ENCODE results near the gene DOK6. TPM values are rescaled to one million over a fixed set of nuclear protein-coding genes. Genes with fewer than 3 reads are reported as not detected.

The DOK6 gene
- total and polyA plus RNA-seq, 10 donors = 0.09 to 2.0 (median 0.40) TPM

- Histone ChIP-seq H3K9me3 (no peaks in the 10 kb centered on the region), H3K36me3 (no peaks in the 10 kb centered on the region), H3K4me1 (no peaks in the 10 kb centered on the region), H3K27me3 (replicated peaks in 1 of 7) (peaks cover 0 to 6% (median 0%) of the 10 kb centered on the region in 7 donors), H3K4me3 (no peak overlapping the region), H3K27ac (no peak overlapping the region)
- WGBS, 5 donors = 54 to 65% (median 62%) methylated on average over 2 of the region's 2 CpGs
- TF ChIP-seq POLR2AphosphoS5 (IDR thresholded peaks at IDR 0.05) (no peak), CTCF (IDR thresholded peaks at IDR 0.05 in 8 of 11, conservative IDR thresholded peaks at IDR 0.05 in 3 of 11) (no peak), POLR2A (IDR thresholded peaks at IDR 0.05) (no peak)
- DNase-seq = no peak
- intact Hi-C loops (cut with DNase I; ENCODE audit: low total_unique reads) = no loop called here
These were observed 249.0 kb downstream of the DOK6 start for GRCh38 chr18:69649684-69650083.

- intact Hi-C loops (cut with DNase I; ENCODE audit: low total_unique reads) = no loop called here
- peaks cover 0 to 6% (median 0%) of the 10 kb centered on the region in 7 donors for H3K27me3 ChIP-seq (replicated peaks in 1 of 7)
- H3K27ac ChIP-seq = no peak overlapping the region
- no peak overlapping the region for H3K4me3 ChIP-seq
- TF ChIP-seq CTCF (IDR thresholded peaks at IDR 0.05 in 8 of 11, conservative IDR thresholded peaks at IDR 0.05 in 3 of 11) (no peak), POLR2A (IDR thresholded peaks at IDR 0.05) (no peak), POLR2AphosphoS5 (IDR thresholded peaks at IDR 0.05) (no peak)
- H3K4me1 ChIP-seq = no peaks in the 10 kb centered on the region
- 83 to 97% (median 93%) methylated on average over 5 of the region's 5 CpGs for WGBS, 5 donors
- no peaks in the 10 kb centered on the region for H3K36me3 ChIP-seq
- H3K9me3 ChIP-seq = no peaks in the 10 kb centered on the region
- no peak for DNase-seq
These were observed 250.6 kb downstream of the DOK6 start for GRCh38 chr18:69651243-69651642.

- no peak overlapping the region for H3K4me3 ChIP-seq
- intact Hi-C loops (cut with DNase I; ENCODE audit: low total_unique reads) = no loop called here
- no peaks in the 10 kb centered on the region for H3K9me3 ChIP-seq
- DNase-seq = no peak
- TF ChIP-seq POLR2A (IDR thresholded peaks at IDR 0.05) (no peak), POLR2AphosphoS5 (IDR thresholded peaks at IDR 0.05) (no peak), CTCF (IDR thresholded peaks at IDR 0.05 in 8 of 11, conservative IDR thresholded peaks at IDR 0.05 in 3 of 11) (no peak)
- no peak overlapping the region for H3K27ac ChIP-seq
- peaks cover 0 to 6% (median 0%) of the 10 kb centered on the region in 7 donors for H3K27me3 ChIP-seq (replicated peaks in 1 of 7)
- no peaks in the 10 kb centered on the region for H3K36me3 ChIP-seq
- H3K4me1 ChIP-seq = no peaks in the 10 kb centered on the region
These were observed 255.1 kb downstream of the DOK6 start for GRCh38 chr18:69655816-69656215.

- H3K36me3 ChIP-seq = no peaks in the 10 kb centered on the region
- intact Hi-C loops (cut with DNase I; ENCODE audit: low total_unique reads) = no loop called here
- H3K4me1 ChIP-seq = no peaks in the 10 kb centered on the region
- TF ChIP-seq CTCF (IDR thresholded peaks at IDR 0.05 in 8 of 11, conservative IDR thresholded peaks at IDR 0.05 in 3 of 11) (no peak), POLR2A (IDR thresholded peaks at IDR 0.05) (no peak), POLR2AphosphoS5 (IDR thresholded peaks at IDR 0.05) (no peak)
- no peak for DNase-seq
- 85 to 97% (median 92%) methylated on average over 4 of the region's 4 CpGs for WGBS, 5 donors
- H3K27ac ChIP-seq = no peak overlapping the region
- H3K4me3 ChIP-seq = no peak overlapping the region
- no peaks in the 10 kb centered on the region for H3K27me3 ChIP-seq (replicated peaks in 1 of 7)
- H3K9me3 ChIP-seq = no peaks in the 10 kb centered on the region
These were observed 257.4 kb downstream of the DOK6 start for GRCh38 chr18:69658103-69658502.

Data from spleen (tissue), 11 donors.